ENCODE measurements around the gene ZFP36L2.

- TF ChIP-seq CTCF (IDR thresholded peaks at IDR 0.05; ENCODE audit: low read depth, low read length), result peak; percentile 46
- TF ChIP-seq EZH2phosphoT487 (IDR thresholded peaks at IDR 0.05; ENCODE audit: low read depth), result no peak
These were observed 34.4 kb downstream of the ZFP36L2 start for GRCh38 chr2:43191947-43192516.

Measured in OCI-LY3 (cell line).